ENCODE measurements around the gene FAM98C. TPM values are rescaled to one million over a fixed set of nuclear protein-coding genes. Genes with fewer than 3 reads are reported as not detected.

Gene FAM98C
- total and polyA plus RNA-seq, 10 donors: 18.0 to 27.4 (median 25.2) TPM

DNA sequence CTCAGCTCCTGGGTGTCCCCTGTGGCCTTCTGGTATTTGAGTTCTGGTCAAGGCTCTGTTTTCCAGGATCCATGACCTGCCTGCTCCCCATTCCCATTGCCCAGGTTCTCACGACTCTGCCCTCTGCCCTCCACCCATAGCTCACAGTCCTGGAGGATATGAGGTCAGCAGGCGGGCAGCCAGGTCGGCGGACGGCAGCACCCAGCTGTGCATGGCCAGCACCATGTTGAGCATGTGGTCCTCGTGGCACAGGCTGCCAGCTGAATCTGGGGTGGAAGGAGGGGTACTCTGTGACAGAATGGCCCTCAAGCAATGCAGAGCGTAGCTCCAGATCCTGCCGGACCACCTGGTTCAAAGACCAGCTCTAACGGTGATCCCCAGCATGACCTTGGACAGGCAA is 18.0 kb downstream of the FAM98C start:
- Histone ChIP-seq H3K9me3 (no peaks in the 10 kb centered on the region), H3K27me3 (replicated peaks in 1 of 7) (peaks cover 0 to 5% (median 0%) of the 10 kb centered on the region in 7 donors), H3K27ac (no peak overlapping the region), H3K4me3 (no peak overlapping the region), H3K4me1 (peaks cover 7 to 80% (median 22%) of the 10 kb centered on the region in 6 donors), H3K36me3 (peaks cover 0 to 48% (median 0%) of the 10 kb centered on the region in 6 donors)
- DNase-seq: no peak
- intact Hi-C loops (cut with DNase I; ENCODE audit: low total_unique reads): no loop called here
- WGBS, 5 donors: 85 to 95% (median 90%) methylated on average over 5 to 9 of the region's 9 CpGs
- TF ChIP-seq, protein P1, sequence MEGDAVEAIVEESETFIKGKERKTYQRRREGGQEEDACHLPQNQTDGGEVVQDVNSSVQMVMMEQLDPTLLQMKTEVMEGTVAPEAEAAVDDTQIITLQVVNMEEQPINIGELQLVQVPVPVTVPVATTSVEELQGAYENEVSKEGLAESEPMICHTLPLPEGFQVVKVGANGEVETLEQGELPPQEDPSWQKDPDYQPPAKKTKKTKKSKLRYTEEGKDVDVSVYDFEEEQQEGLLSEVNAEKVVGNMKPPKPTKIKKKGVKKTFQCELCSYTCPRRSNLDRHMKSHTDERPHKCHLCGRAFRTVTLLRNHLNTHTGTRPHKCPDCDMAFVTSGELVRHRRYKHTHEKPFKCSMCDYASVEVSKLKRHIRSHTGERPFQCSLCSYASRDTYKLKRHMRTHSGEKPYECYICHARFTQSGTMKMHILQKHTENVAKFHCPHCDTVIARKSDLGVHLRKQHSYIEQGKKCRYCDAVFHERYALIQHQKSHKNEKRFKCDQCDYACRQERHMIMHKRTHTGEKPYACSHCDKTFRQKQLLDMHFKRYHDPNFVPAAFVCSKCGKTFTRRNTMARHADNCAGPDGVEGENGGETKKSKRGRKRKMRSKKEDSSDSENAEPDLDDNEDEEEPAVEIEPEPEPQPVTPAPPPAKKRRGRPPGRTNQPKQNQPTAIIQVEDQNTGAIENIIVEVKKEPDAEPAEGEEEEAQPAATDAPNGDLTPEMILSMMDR (IDR thresholded peaks at IDR 0.05 in 8 of 11, conservative IDR thresholded peaks at IDR 0.05 in 3 of 11): no peak
- no peak for TF ChIP-seq POLR2AphosphoS5 (IDR thresholded peaks at IDR 0.05)
- TF ChIP-seq POLR2A (IDR thresholded peaks at IDR 0.05): no peak

DNA sequence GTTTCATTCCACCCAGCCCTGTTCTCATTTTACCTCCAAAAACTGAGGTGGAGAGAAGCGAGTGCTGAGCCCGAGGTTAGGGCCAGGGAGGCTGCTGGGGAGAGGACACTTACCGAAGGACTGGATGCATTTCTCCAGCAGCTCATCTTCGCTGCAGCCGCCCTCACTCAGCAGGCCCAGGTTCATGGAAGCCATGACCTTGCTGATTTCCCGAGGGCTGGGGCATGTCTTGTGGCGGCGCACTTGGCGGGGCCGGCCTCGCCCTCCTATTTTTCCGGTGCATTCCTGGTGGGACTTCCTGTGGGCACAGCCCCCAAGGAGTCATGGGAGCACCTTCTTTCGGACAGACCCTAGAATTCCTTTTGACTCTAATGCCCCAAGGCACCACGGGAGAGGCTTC is 19.0 kb downstream of the FAM98C start:
- Histone ChIP-seq H3K9me3 (no peaks in the 10 kb centered on the region), H3K4me3 (no peak overlapping the region), H3K36me3 (peaks cover 0 to 39% (median 0%) of the 10 kb centered on the region in 6 donors), H3K27ac (no peak overlapping the region), H3K27me3 (replicated peaks in 1 of 7) (peaks cover 0 to 5% (median 0%) of the 10 kb centered on the region in 7 donors), H3K4me1 (peaks cover 7 to 85% (median 29%) of the 10 kb centered on the region in 6 donors)
- WGBS, 5 donors: 69 to 83% (median 76%) methylated on average over 14 of the region's 14 CpGs
- DNase-seq: no peak
- intact Hi-C loops (cut with DNase I; ENCODE audit: low total_unique reads): no loop called here
- no peak for TF ChIP-seq POLR2AphosphoS5 (IDR thresholded peaks at IDR 0.05)
- no peak for TF ChIP-seq POLR2A (IDR thresholded peaks at IDR 0.05)
- TF ChIP-seq, protein P1 (IDR thresholded peaks at IDR 0.05 in 8 of 11, conservative IDR thresholded peaks at IDR 0.05 in 3 of 11): no peak

DNA sequence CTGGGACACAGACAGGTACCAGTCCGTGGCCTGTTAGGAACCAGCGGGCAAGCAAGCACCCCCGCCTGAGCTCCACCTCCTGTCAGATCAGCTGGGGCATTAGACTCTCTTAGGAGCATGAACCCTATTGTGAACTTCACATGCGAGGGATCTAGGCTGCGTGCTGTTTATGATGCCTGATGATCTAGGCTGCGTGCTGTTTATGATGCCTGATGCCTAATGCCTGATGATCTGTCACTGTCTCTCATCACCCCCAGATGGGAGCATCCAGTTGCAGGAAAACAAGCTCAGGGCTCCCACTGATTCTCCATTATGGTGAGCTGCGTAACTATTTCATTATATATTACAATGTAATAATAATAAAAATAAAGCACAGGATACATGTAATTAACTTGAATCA is 19.5 kb downstream of the FAM98C start:
- peaks cover 0 to 5% (median 0%) of the 10 kb centered on the region in 7 donors for H3K27me3 ChIP-seq (replicated peaks in 1 of 7)
- DNase-seq: no peak
- H3K4me1 ChIP-seq: peaks cover 6 to 79% (median 25%) of the 10 kb centered on the region in 6 donors
- H3K36me3 ChIP-seq: peaks cover 0 to 36% (median 0%) of the 10 kb centered on the region in 6 donors
- TF ChIP-seq POLR2A (IDR thresholded peaks at IDR 0.05) (no peak), POLR2AphosphoS5 (IDR thresholded peaks at IDR 0.05) (no peak)
- TF ChIP-seq, protein P1 (IDR thresholded peaks at IDR 0.05 in 8 of 11, conservative IDR thresholded peaks at IDR 0.05 in 3 of 11): no peak
- no peak overlapping the region for H3K4me3 ChIP-seq
- no peak overlapping the region for H3K27ac ChIP-seq
- H3K9me3 ChIP-seq: no peaks in the 10 kb centered on the region
- WGBS, 5 donors: 83 to 93% (median 92%) methylated on average over 2 to 7 of the region's 7 CpGs
- intact Hi-C loops (cut with DNase I; ENCODE audit: low total_unique reads): no loop called here

DNA sequence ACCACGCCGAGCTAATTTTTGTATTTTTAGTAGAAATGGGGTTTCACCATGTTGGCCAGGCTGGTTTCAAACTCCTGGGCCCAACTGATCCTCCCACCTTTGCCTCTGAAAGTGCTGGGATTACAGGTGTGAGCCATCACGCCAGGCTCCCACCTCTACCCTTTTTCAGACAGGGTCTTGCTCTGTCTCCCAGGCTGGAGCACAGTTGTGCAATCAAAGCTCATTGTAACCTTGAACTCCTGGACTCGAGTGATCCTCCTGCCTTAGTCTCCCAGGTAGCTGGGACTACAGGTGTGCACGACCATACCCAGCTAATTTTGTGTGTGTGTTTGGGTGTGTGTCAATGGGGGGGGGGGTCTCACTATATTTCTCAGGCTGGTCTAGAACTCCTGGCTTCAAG is 21.4 kb downstream of the FAM98C start:
- Histone ChIP-seq H3K9me3 (no peaks in the 10 kb centered on the region), H3K27ac (no peak overlapping the region), H3K36me3 (peaks cover 0 to 32% (median 0%) of the 10 kb centered on the region in 6 donors), H3K4me3 (peak overlapping the region in 1 of 8 donors; percentile 43), H3K27me3 (replicated peaks in 1 of 7) (peaks cover 0 to 5% (median 0%) of the 10 kb centered on the region in 7 donors), H3K4me1 (peaks cover 0 to 60% (median 12%) of the 10 kb centered on the region in 6 donors)
- WGBS, 5 donors: 80 to 98% (median 90%) methylated on average over 2 to 5 of the region's 5 CpGs
- intact Hi-C loops (cut with DNase I; ENCODE audit: low total_unique reads): no loop called here
- DNase-seq: no peak
- TF ChIP-seq, protein P1 (IDR thresholded peaks at IDR 0.05 in 8 of 11, conservative IDR thresholded peaks at IDR 0.05 in 3 of 11): no peak
- TF ChIP-seq POLR2A (IDR thresholded peaks at IDR 0.05): no peak
- TF ChIP-seq POLR2AphosphoS5 (IDR thresholded peaks at IDR 0.05): no peak

Measured in spleen (tissue), 11 donors.